CD8-positive, alpha-beta memory T cell (primary cell): ENCODE measurements around the gene TNK2. TPM values are rescaled to one million over a fixed set of nuclear protein-coding genes. Genes with fewer than 3 reads are reported as not detected.
"Not testable (repeated sequence)": the region's sequence is repeated elsewhere in the genome, so short reads cannot be mapped to it uniquely, and the experiment has no call there.

Experiments used
- CTCF ChIA-PET: fragments of 350-600 bp; sonication (Branson Sonifier 250); formaldehyde crosslinking; loops from one replicate; lab custom pipeline; 2021; ENCODE audit warnings: antibody characterized with exemption; lab: Charles Lee
- POLR2A ChIA-PET: fragments of 350-600 bp; sonication (Branson Sonifier 250); formaldehyde crosslinking; loops from one replicate; lab custom pipeline; 2021; ENCODE audit warnings: antibody characterized with exemption; lab: Charles Lee
- DNase-seq, 5 donors: peaks; one replicate each; pipeline versions ENCODE4 v3.0.0 to v3.0.0-alpha.2; 2020 to 2022; ENCODE audit warnings: mixed read lengths in 1 of 5
- H3K27ac ChIP-seq: one replicate; pipeline ENCODE4 v1.7.0; 2013; ENCODE audit warnings: low read depth, mild to moderate bottlenecking, low read length, moderate library complexity
- H3K27me3 ChIP-seq: 2 replicates; pipeline ENCODE4 v1.7.0; 2013; ENCODE audit warnings: low read length, mild to moderate bottlenecking; ENCODE audit not compliant: insufficient read depth, poor library complexity, severe bottlenecking
- H3K36me3 ChIP-seq: 2 replicates; pipeline ENCODE4 v1.7.0; 2013; ENCODE audit warnings: mild to moderate bottlenecking, low read length, moderate library complexity; ENCODE audit not compliant: insufficient read depth
- H3K4me1 ChIP-seq: 2 replicates; pipeline ENCODE4 v1.7.0; 2013; ENCODE audit warnings: mild to moderate bottlenecking, low read length, moderate library complexity; ENCODE audit not compliant: insufficient read depth
- H3K4me3 ChIP-seq: 2 replicates; pipeline ENCODE4 v1.7.0; 2013; ENCODE audit warnings: mild to moderate bottlenecking, low read length
- H3K9me3 ChIP-seq: 2 replicates; pipeline ENCODE4 v1.7.0; 2013; ENCODE audit warnings: mild to moderate bottlenecking, low read length
- H3K27ac Mint-ChIP-seq, 8 donors: one replicate each; pipeline ENCODE4 v1.8.0; 2020 to 2021; ENCODE audit warnings: mixed read lengths in 8 of 8, mild to moderate bottlenecking in 6 of 8, inconsistent platforms in 3 of 8, moderate library complexity in 3 of 8
- H3K27me3 Mint-ChIP-seq, 2 donors: one replicate each; pipeline ENCODE4 v1.8.0; 2020 to 2021; ENCODE audit warnings: mixed read lengths in 2 of 2, mild to moderate bottlenecking in 1 of 2, moderate library complexity in 1 of 2
- H3K36me3 Mint-ChIP-seq, 3 donors: one replicate each; pipeline ENCODE4 v1.8.0; 2020 to 2021; ENCODE audit warnings: mixed read lengths in 3 of 3, inconsistent platforms in 1 of 3, mild to moderate bottlenecking in 1 of 3
- H3K4me1 Mint-ChIP-seq, 3 donors: one replicate each; pipeline ENCODE4 v1.8.0; 2020 to 2021; ENCODE audit warnings: mixed read lengths in 3 of 3, inconsistent platforms in 1 of 3, mild to moderate bottlenecking in 1 of 3
- H3K4me3 Mint-ChIP-seq, 7 donors: one replicate each; pipeline ENCODE4 v1.8.0; 2020 to 2021; ENCODE audit warnings: mixed read lengths in 7 of 7, mild to moderate bottlenecking in 6 of 7, moderate library complexity in 4 of 7, inconsistent platforms in 2 of 7
- H3K9me3 Mint-ChIP-seq, 5 donors: one replicate each; pipeline ENCODE4 v1.8.0; 2020 to 2022; ENCODE audit warnings: mixed read lengths in 5 of 5, mild to moderate bottlenecking in 3 of 5, moderate library complexity in 2 of 5, inconsistent platforms in 1 of 5
- polyA plus RNA-seq: library from polyadenylated mRNA; unstranded; fragments of 300-500 nt; fragmentation: Illumina TruSeq; gene quantifications from one replicate; pipeline ENCODE4 v1.2.3, GENCODE V29; 2021
- total RNA-seq, 2 experiments: library from RNA; stranded (reverse); gene quantifications; one replicate each; pipeline ENCODE4 v1.2.3, GENCODE V29; 2021

The TNK2 gene
- total and polyA plus RNA-seq, 3 experiments from 2014 or later = 4.7 to 74.5 (median 71.4) TPM

DNA sequence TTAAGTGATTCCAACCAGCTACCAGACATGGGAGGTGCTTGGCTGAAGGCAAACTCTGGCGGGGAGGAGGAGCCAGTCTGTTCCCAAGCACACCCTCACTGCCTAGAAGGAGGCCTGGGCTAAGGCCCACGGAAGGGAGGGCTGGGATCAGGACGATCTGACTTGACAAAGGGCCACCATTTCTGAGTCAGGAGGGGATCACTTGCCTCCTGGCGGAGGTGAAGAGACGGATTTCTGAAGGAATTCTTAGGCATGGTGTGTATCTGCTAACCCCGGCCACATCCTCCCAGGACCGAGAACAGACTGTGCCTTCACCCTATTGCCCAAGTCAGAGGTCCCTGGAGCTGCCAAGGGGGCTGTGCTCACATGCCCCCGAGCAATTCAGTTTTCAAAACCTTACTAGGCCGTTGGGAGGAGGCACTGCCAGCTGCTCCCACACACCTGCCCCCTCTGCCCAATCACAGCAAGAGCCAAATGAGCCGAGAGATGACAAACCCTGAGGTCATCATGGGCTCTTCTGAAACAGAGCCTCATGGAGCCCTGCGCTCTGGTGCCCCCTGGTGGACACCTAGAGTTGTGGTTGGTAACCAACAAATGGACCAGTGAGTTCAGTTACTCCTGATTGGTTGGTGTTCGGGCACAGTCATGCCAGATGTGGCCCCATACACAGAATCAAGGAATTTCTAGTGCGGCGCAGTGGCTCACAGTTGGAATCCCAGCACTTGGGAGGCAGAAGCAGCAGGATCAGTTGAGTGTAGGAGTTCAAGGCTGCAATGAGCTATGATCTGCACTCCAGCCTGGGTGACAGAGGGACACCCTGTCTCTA lies 6.5 kb upstream of the TNK2 start:
- peak overlapping the region in 1 of 7 donors; percentile 69 for H3K4me3 Mint-ChIP-seq
- H3K4me1 Mint-ChIP-seq = peaks cover 6 to 19% (median 9%) of the 10 kb centered on the region in 3 donors
- peak; percentile 85 to 93 (median 90) for DNase-seq
- no peaks in the 10 kb centered on the region for H3K36me3 Mint-ChIP-seq
- H3K27ac ChIP-seq = no peak overlapping the region
- H3K4me3 ChIP-seq = no peak overlapping the region
- no peaks in the 10 kb centered on the region for H3K27me3 ChIP-seq
- H3K27me3 Mint-ChIP-seq = peaks cover 11% of the 10 kb centered on the region in 2 donors
- no peaks in the 10 kb centered on the region for H3K9me3 Mint-ChIP-seq
- peaks cover 17% of the 10 kb centered on the region for H3K4me1 ChIP-seq
- ChIA-PET POLR2A (interaction anchor here (1.0 kb wide), 1 partner anchor 19 kb away, joined by 4 read pairs; no protein-coding TSS in a partner anchor), CTCF (interaction anchor here (0.6 to 6.7 kb wide), 20 partner anchors 9 to 392 kb away, joined by 3 to 176 read pairs (median 6); no protein-coding TSS in a partner anchor)
- H3K9me3 ChIP-seq = no peaks in the 10 kb centered on the region
- peak overlapping the region in 7 of 8 donors; percentile 24 to 80 (median 59) for H3K27ac Mint-ChIP-seq
- H3K36me3 ChIP-seq = no peaks in the 10 kb centered on the region

DNA sequence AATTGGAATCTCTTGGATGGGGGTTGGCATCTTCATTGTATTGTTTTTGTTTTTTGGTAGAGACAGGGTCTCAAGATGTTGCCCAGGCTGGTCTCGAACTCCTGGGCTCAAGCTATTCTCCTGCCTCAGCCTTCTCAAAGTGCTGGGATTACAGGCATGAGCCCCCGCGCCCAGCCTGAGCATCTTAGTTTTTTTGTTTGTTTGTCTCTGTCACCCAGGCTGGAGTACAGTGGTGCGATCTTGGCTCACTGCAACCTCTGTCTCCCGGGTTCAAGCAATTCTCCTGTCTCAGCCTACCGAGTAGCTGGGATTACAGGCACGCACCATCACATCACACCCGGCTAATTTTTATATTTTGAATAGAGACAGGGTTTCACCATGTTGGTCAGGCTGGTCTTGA lies 5.8 kb upstream of the TNK2 start:
- Mint-ChIP-seq H3K27me3 (peaks cover 11% of the 10 kb centered on the region in 2 donors), H3K4me1 (peaks cover 6 to 16% (median 9%) of the 10 kb centered on the region in 3 donors), H3K27ac (peak overlapping the region in 3 of 8 donors; percentile 50 to 75 (median 54))
- H3K4me3 Mint-ChIP-seq, H3K27ac ChIP-seq, H3K27me3 ChIP-seq, H3K9me3 ChIP-seq, DNase-seq, H3K36me3 ChIP-seq, H3K36me3 Mint-ChIP-seq, H3K9me3 Mint-ChIP-seq, H3K4me3 ChIP-seq: not testable (repeated sequence)
- ChIA-PET CTCF (interaction anchor here (0.8 to 6.7 kb wide), 12 partner anchors 10 to 64 kb away, joined by 3 to 176 read pairs (median 12); no protein-coding TSS in a partner anchor), POLR2A (interaction anchor here (1.0 kb wide), 1 partner anchor 18 kb away, joined by 4 read pairs; no protein-coding TSS in a partner anchor)
- peaks cover 14% of the 10 kb centered on the region for H3K4me1 ChIP-seq

DNA sequence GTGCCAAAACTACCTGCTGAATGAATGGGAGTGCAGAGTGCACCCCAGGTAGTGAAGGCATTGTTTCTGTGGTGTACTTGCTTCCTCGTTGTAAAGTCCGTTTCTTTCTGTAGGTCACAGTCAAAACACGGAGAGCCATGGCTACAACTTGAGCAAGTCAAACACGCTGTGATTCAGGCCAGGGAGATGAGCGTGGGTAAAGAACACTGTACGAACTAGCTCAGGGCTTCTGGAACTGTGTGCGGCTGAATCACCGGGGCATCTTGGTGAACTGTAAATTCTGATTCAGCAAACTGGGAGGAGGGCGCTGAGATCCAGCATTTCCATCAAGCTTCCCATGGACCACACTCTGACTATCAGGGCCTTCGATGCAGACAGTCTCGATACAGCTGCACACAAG lies 5.0 kb upstream of the TNK2 start:
- ChIA-PET POLR2A (interaction anchor here (0.9 kb wide), 1 partner anchor 19 kb away, joined by 3 read pairs; no protein-coding TSS in a partner anchor), CTCF (interaction anchor here (1.7 to 6.7 kb wide), 7 partner anchors 12 to 64 kb away, joined by 4 to 176 read pairs (median 15); no protein-coding TSS in a partner anchor)
- no peak for DNase-seq
- Histone ChIP-seq H3K4me1 (peaks cover 14% of the 10 kb centered on the region), H3K9me3 (no peaks in the 10 kb centered on the region), H3K4me3 (no peak overlapping the region), H3K27ac (no peak overlapping the region), H3K27me3 (no peaks in the 10 kb centered on the region), H3K36me3 (no peaks in the 10 kb centered on the region)
- H3K4me1 Mint-ChIP-seq = peaks cover 7 to 18% (median 10%) of the 10 kb centered on the region in 3 donors
- no peaks in the 10 kb centered on the region for H3K9me3 Mint-ChIP-seq
- peaks cover 11% of the 10 kb centered on the region in 2 donors for H3K27me3 Mint-ChIP-seq
- peak overlapping the region in 3 of 8 donors; percentile 35 to 66 (median 41) for H3K27ac Mint-ChIP-seq
- H3K36me3 Mint-ChIP-seq = peaks cover 0 to under 1% (median 0%) of the 10 kb centered on the region in 3 donors
- H3K4me3 Mint-ChIP-seq = no peak overlapping the region

DNA sequence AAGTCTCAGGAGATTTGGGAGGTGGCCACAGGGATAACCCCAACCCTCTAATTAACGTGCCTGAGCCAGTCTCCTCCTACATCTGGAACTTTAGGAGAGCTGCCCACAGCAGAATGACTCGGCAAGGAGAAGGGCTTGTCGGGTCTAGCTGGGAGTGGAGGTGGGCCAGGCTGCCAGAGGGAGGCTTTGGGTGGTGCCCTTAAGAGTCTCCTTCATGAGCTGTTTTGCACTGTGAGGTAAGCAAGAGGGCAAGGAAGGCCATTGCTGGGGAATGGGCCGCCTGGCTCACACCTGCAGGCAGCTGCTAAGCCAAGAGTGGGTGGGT lies 3.6 kb upstream of the TNK2 start:
- peaks cover 0 to 3% (median 0%) of the 10 kb centered on the region in 3 donors for H3K36me3 Mint-ChIP-seq
- Histone ChIP-seq H3K4me1 (peaks cover 28% of the 10 kb centered on the region), H3K4me3 (no peak overlapping the region), H3K9me3 (no peaks in the 10 kb centered on the region), H3K27ac (no peak overlapping the region), H3K27me3 (no peaks in the 10 kb centered on the region), H3K36me3 (no peaks in the 10 kb centered on the region)
- H3K27me3 Mint-ChIP-seq = peaks cover 7 to 11% of the 10 kb centered on the region in 2 donors
- ChIA-PET CTCF (interaction anchor here (0.9 to 6.7 kb wide), 8 partner anchors 11 to 62 kb away, joined by 3 to 176 read pairs (median 6); no protein-coding TSS in a partner anchor), POLR2A (no interaction called here)
- peaks cover 17 to 31% (median 23%) of the 10 kb centered on the region in 3 donors for H3K4me1 Mint-ChIP-seq
- H3K27ac Mint-ChIP-seq = peak overlapping the region in 1 of 8 donors; percentile 28
- H3K9me3 Mint-ChIP-seq = no peaks in the 10 kb centered on the region
- no peak for DNase-seq
- peak overlapping the region in 2 of 7 donors; percentile 63 to 84 for H3K4me3 Mint-ChIP-seq

DNA sequence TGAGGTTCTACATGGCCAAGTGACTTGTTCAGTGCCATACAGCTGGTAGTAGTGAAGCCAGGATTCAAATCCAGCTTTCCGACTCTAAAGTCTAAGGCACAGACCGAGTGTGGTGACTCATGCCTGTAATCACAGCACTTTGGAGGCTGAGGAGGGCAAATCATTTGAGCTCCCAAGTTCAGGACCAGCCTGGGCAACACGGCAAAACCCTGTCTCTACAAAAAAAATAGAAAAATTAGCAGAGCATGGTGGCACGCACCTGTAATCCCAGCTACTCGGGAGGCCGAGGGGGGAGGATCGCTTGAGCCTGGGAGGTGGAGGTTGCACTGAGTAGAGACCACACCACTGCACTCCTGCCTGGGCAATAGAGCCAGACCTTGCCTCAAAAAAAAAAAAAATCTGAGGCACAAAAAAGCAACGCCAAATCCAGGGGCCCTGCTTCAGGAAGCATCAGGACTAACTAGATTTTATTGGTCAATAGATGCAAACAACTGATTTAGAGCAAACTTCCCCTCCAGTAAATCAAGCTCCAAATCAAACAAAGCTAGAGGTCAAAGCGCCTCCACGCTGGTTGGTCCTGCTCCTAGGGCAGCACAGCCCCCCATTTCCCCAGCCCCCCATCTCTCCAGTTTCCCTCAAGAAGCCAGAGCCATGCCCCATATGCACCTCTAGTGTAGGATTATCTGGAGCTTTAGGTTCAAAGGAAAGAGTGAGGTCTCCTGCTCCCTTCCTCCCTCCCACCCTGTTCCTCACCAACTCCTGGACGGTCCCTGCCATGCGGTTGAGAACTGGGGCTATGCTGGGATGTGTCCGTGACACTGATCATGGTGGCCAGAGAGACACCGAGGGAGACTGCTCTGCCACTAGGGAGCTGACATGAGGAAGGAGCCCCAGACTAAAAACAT lies 2.9 kb upstream of the TNK2 start:
- CTCF ChIA-PET = interaction anchor here (0.9 to 6.7 kb wide), 6 partner anchors 10 to 61 kb away, joined by 3 to 176 read pairs (median 6); no protein-coding TSS in a partner anchor
- H3K9me3 ChIP-seq = no peaks in the 10 kb centered on the region
- no peaks in the 10 kb centered on the region for H3K9me3 Mint-ChIP-seq
- H3K27ac ChIP-seq = no peak overlapping the region
- no peak for DNase-seq
- H3K36me3 Mint-ChIP-seq = peaks cover 0 to 3% (median 0%) of the 10 kb centered on the region in 3 donors
- POLR2A ChIA-PET = no interaction called here
- H3K27me3 ChIP-seq = no peaks in the 10 kb centered on the region
- peaks cover 24 to 37% (median 29%) of the 10 kb centered on the region in 3 donors for H3K4me1 Mint-ChIP-seq
- no peak overlapping the region for H3K4me3 ChIP-seq
- H3K27ac Mint-ChIP-seq = peak overlapping the region in 2 of 8 donors; percentile 28 to 50
- H3K4me3 Mint-ChIP-seq = peak overlapping the region in 5 of 7 donors; percentile 31 to 84 (median 63)
- H3K36me3 ChIP-seq = no peaks in the 10 kb centered on the region
- H3K27me3 Mint-ChIP-seq = peaks cover 5 to 6% of the 10 kb centered on the region in 2 donors
- H3K4me1 ChIP-seq = peaks cover 31% of the 10 kb centered on the region

DNA sequence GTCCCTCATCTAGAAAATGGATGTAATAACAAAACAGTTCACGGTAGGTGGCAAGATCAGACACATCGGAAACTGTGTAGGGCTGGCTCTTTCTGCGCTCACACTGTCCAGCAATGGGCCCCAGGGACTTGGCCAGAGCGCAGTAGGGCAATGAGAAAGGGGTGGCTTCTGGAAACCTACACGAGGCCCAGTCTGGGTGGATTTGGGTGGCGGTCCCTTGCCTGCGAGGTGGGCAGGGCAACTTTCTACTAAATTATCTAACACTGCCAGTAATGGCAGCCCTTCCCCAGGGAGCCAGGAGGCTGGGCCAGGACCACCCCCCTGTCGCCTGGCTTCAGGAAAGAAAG lies 2.1 kb upstream of the TNK2 start:
- Mint-ChIP-seq H3K36me3 (peaks cover 0 to 3% (median 0%) of the 10 kb centered on the region in 3 donors), H3K4me3 (peak overlapping the region; percentile 38 to 81 (median 70)), H3K27ac (peak overlapping the region in 5 of 8 donors; percentile 17 to 89 (median 35)), H3K27me3 (peaks cover 3 to 5% of the 10 kb centered on the region in 2 donors), H3K4me1 (peaks cover 32 to 45% (median 38%) of the 10 kb centered on the region in 3 donors), H3K9me3 (no peaks in the 10 kb centered on the region)
- Histone ChIP-seq H3K4me1 (peaks cover 39% of the 10 kb centered on the region), H3K27ac (no peak overlapping the region), H3K36me3 (no peaks in the 10 kb centered on the region), H3K4me3 (no peak overlapping the region), H3K9me3 (no peaks in the 10 kb centered on the region), H3K27me3 (no peaks in the 10 kb centered on the region)
- CTCF ChIA-PET = interaction anchor here (1.5 to 6.7 kb wide), 4 partner anchors 14 to 60 kb away, joined by 8 to 176 read pairs (median 110); no protein-coding TSS in a partner anchor
- POLR2A ChIA-PET = no interaction called here
- no peak for DNase-seq
